Muscle layer of colon (tissue), 2 donors: ENCODE results near the gene MRC1.

Source experiments
- H3K27ac ChIP-seq: one replicate; pipeline ENCODE4 v1.7.0; 2013; ENCODE audit warnings: low read depth, mild to moderate bottlenecking, low read length, moderate library complexity
- H3K27me3 ChIP-seq, 2 donors: one replicate each; pipeline ENCODE4 v1.7.0; 2013; ENCODE audit warnings: low read length in 2 of 2, mild to moderate bottlenecking in 2 of 2; ENCODE audit not compliant: insufficient read depth in 2 of 2, control insufficient read depth in 1 of 2
- H3K36me3 ChIP-seq: one replicate; pipeline ENCODE4 v1.7.0; 2013; ENCODE audit warnings: mild to moderate bottlenecking, low read length; ENCODE audit not compliant: insufficient read depth
- H3K4me1 ChIP-seq: one replicate; pipeline ENCODE4 v1.7.0; 2013; ENCODE audit warnings: mild to moderate bottlenecking, low read length; ENCODE audit not compliant: insufficient read depth
- H3K4me3 ChIP-seq, 2 donors: one replicate each; pipeline ENCODE4 v1.7.0; 2013; ENCODE audit warnings: low read length in 2 of 2, low read depth in 1 of 2, mild to moderate bottlenecking in 1 of 2, moderate library complexity in 1 of 2
- H3K9ac ChIP-seq: one replicate; pipeline ENCODE4 v1.7.0; 2013; ENCODE audit warnings: low read length
- H3K9me3 ChIP-seq: one replicate; pipeline ENCODE4 v1.7.0; 2013; ENCODE audit warnings: mild to moderate bottlenecking, low read length
- donor health status: abdominal sarcoma.
- donor health status: Adenocarcinoma of cecum.

Gene MRC1

GRCh38 chr10:17808971-17809841 lies at the start of gene MRC1:
Gene MRC1, plus strand, starts transcription at chr10:17809348. Its CDS starts 118 bp downstream, at chr10:17809466.
- H3K27me3 ChIP-seq = no peaks in the 10 kb centered on the region
- H3K4me1 ChIP-seq = no peaks in the 10 kb centered on the region
- H3K27ac ChIP-seq = no peak within 1 kb of the TSS
- no peak within 1 kb of the TSS for H3K9ac ChIP-seq
- H3K9me3 ChIP-seq = no peaks in the 10 kb centered on the region
- H3K4me3 ChIP-seq = no peak within 1 kb of the TSS
- no peaks in the 10 kb centered on the region for H3K36me3 ChIP-seq

- Histone ChIP-seq H3K27ac (no peak overlapping the region), H3K4me3 (no peak overlapping the region), H3K27me3 (no peaks in the 10 kb centered on the region), H3K9me3 (no peaks in the 10 kb centered on the region), H3K36me3 (no peaks in the 10 kb centered on the region), H3K9ac (no peak overlapping the region), H3K4me1 (no peaks in the 10 kb centered on the region)
Observed at GRCh38 chr10:17764142-17764541, 45.0 kb upstream of the MRC1 start.

DNA sequence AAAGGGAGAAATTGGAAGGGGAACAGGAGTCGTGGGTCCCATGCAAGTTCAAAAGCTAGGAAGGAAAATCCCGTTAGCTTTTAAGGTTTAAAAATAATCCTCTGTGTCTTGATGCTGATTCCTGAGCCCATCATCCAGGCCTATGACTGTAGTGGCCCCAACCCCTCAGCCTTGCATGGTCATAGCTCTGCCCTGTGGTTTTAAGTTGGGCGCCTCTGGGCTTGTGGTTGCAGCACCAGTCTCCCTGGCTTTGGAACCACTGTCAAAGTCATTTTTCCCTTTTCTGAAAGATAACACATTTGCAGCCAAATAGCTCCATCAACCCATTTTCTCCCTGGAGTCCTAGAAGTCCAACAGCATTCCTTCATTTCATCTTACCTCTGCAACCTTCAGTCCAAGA lies 43.5 kb upstream of the MRC1 start:
- H3K4me1 ChIP-seq = no peaks in the 10 kb centered on the region
- no peak overlapping the region for H3K27ac ChIP-seq
- H3K9ac ChIP-seq = no peak overlapping the region
- H3K4me3 ChIP-seq = no peak overlapping the region
- H3K27me3 ChIP-seq = no peaks in the 10 kb centered on the region
- H3K36me3 ChIP-seq = no peaks in the 10 kb centered on the region
- no peaks in the 10 kb centered on the region for H3K9me3 ChIP-seq

DNA sequence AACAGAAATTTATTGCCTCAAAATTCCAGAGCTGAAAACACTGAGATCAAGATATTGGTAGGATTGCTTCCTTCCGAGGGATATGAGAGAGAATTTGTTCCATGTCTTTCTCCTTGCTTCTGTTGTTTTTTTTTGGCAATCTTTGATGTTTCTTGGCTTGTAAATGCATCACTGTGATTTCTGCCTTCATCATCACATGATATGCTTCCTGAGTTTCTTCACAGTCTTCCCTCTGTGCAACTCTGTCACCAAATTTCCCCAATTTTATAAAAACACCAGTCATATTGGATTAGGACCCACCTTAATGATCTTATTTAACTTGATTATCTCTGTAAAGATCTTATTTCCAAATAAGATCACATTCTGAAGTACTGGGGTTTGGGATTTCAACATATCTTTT lies 42.4 kb upstream of the MRC1 start:
- Histone ChIP-seq H3K27ac (no peak overlapping the region), H3K9me3 (no peaks in the 10 kb centered on the region), H3K36me3 (no peaks in the 10 kb centered on the region), H3K4me3 (no peak overlapping the region), H3K4me1 (no peaks in the 10 kb centered on the region), H3K27me3 (no peaks in the 10 kb centered on the region), H3K9ac (no peak overlapping the region)

GRCh38 chr10:17768496-17768895 lies 40.7 kb upstream of the MRC1 start:
- no peaks in the 10 kb centered on the region for H3K36me3 ChIP-seq

DNA sequence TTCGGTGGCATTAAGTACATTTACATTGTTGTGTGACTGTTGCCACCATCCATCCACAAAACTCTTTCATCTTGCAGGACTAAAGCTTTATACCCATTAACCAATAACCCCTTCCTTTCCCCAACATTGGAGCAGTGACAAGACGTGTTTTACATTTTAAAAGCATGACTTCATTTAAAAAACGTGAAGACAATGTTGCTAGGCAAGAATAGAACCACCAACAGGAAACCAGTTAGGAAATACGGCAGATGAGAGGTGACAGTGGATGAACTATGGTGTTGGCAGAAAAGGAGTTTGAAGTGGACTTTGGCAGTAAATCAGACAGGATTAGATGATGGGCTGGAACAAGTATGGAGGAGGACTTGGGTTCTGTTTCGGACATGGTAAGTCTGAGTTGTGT lies 40.2 kb upstream of the MRC1 start:
- H3K27ac ChIP-seq = no peak overlapping the region
- no peaks in the 10 kb centered on the region for H3K9me3 ChIP-seq
- H3K4me1 ChIP-seq = no peaks in the 10 kb centered on the region
- H3K4me3 ChIP-seq = no peak overlapping the region
- no peak overlapping the region for H3K9ac ChIP-seq
- no peaks in the 10 kb centered on the region for H3K36me3 ChIP-seq
- H3K27me3 ChIP-seq = no peaks in the 10 kb centered on the region

More at GRCh38 chr10:17768496-17768895, 40.7 kb upstream of the MRC1 start:
- no peak overlapping the region for H3K27ac ChIP-seq
- H3K27me3 ChIP-seq = no peaks in the 10 kb centered on the region
- no peak overlapping the region for H3K4me3 ChIP-seq
- H3K4me1 ChIP-seq = no peaks in the 10 kb centered on the region
- no peak overlapping the region for H3K9ac ChIP-seq
- H3K9me3 ChIP-seq = no peaks in the 10 kb centered on the region

DNA sequence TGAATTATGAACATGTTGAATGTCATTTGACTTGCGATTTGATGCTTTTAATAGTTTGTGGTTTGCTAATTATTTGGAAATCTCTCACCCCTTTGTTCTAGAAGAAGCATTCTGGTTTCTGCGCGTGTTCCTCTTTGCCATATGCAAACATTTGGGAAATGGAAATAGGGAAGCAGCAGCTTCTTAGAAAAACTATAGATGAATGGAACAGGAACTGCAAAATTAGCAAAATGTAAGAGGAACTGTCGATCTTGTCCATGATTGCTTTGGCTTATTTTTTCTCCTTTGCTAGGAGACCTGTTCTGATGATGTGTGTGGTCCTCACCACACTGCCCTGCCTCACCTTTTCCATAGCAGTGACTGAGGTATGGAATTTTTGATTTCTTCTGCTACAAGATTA lies 38.1 kb upstream of the MRC1 start:
- Histone ChIP-seq H3K36me3 (no peaks in the 10 kb centered on the region), H3K27me3 (no peaks in the 10 kb centered on the region), H3K4me3 (no peak overlapping the region), H3K4me1 (no peaks in the 10 kb centered on the region), H3K9me3 (no peaks in the 10 kb centered on the region), H3K9ac (no peak overlapping the region), H3K27ac (no peak overlapping the region)

GRCh38 chr10:17779784-17780183 lies 29.4 kb upstream of the MRC1 start:
- no peak overlapping the region for H3K4me3 ChIP-seq
- H3K27ac ChIP-seq = no peak overlapping the region
- no peaks in the 10 kb centered on the region for H3K27me3 ChIP-seq
- H3K36me3 ChIP-seq = no peaks in the 10 kb centered on the region
- H3K4me1 ChIP-seq = peaks cover 12% of the 10 kb centered on the region
- H3K9ac ChIP-seq = no peak overlapping the region
- H3K9me3 ChIP-seq = no peaks in the 10 kb centered on the region

GRCh38 chr10:17780727-17781126 lies 28.4 kb upstream of the MRC1 start:
- H3K27me3 ChIP-seq = no peaks in the 10 kb centered on the region
- H3K4me3 ChIP-seq = no peak overlapping the region
- no peak overlapping the region for H3K27ac ChIP-seq
- no peaks in the 10 kb centered on the region for H3K36me3 ChIP-seq
- peaks cover 12% of the 10 kb centered on the region for H3K4me1 ChIP-seq
- no peak overlapping the region for H3K9ac ChIP-seq
- no peaks in the 10 kb centered on the region for H3K9me3 ChIP-seq

DNA sequence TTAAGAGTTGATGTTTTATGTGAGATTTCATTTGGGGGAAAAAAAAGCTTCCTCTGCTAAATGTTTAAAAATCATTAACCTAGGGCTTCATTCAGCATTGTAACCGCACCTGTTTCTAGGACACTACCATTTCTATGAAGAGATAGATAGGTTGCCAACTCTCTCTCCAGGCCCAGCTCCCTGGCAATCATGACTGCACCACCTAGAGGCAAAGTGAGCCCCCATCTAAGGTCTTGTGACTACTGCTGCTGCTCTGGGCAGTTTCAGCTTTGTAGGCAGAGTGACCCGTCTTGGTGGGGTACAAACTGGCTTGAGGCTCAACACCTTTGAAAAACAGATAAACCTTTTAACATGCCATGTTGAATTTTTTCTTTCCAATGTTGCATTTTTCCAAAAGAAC lies 27.3 kb upstream of the MRC1 start:
- no peaks in the 10 kb centered on the region for H3K36me3 ChIP-seq
- no peak overlapping the region for H3K4me3 ChIP-seq
- H3K27me3 ChIP-seq = no peaks in the 10 kb centered on the region
- no peaks in the 10 kb centered on the region for H3K9me3 ChIP-seq
- no peak overlapping the region for H3K9ac ChIP-seq
- H3K27ac ChIP-seq = no peak overlapping the region
- H3K4me1 ChIP-seq = peaks cover 12% of the 10 kb centered on the region

DNA sequence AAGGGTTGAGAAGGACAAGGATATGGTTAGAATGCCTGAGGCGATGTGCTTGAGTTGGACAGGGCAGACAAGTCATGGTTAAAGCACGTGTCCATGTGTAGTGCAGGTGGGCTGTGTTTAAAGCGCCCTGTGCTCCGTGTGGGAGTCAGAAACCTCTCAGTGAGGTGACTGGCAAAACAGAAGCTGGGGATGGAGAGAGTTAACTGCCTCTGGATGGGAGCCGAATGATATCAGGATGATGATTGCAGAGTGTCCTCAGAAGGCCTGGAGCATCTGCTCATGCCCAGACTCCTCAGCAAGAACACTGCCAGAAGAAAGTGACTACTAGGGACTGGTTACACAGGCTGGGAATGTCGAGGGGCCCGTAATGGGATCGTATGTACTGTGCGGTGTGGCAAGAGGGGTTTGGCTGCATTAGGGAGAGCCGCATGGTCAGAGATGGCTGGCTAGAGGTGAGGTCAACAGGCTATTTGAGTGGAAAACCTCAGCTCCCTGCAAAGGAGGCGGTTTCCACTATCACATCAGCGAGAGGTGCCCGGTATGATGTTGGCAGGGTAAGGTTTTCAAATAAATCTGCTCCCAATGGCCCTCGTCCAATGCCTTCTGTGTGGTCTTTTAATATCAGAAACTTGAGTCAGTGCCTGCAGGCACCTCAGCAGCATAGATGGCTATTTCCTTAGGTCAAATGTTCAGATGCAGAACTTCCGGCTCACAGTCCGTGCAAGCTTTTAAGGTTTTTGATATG lies 26.1 kb upstream of the MRC1 start:
- H3K27ac ChIP-seq = no peak overlapping the region
- no peaks in the 10 kb centered on the region for H3K36me3 ChIP-seq

More for the DNA sequence above, 26.1 kb upstream of the MRC1 start:
- Histone ChIP-seq H3K4me1 (peaks cover 12% of the 10 kb centered on the region), H3K4me3 (peak overlapping the region in 1 of 2 donors; percentile 7), H3K27me3 (no peaks in the 10 kb centered on the region), H3K9me3 (no peaks in the 10 kb centered on the region), H3K9ac (no peak overlapping the region)
